GM12875 (cell line): ENCODE results near the gene RABGAP1.

Experiments
- H3K4me3 ChIP-seq: one replicate; pipeline ENCODE4 v1.5.1; 2011; ENCODE audit warnings: low read depth, low read length, control low read depth
- TF ChIP-seq, protein P1 (sequence below): IDR thresholded peaks from 2 replicates; pipeline ENCODE4 v1.5.1; 2011; ENCODE audit warnings: low read depth, mild to moderate bottlenecking, control low read depth, inconsistent platforms, low read length, moderate library complexity, borderline replicate concordance; ENCODE audit not compliant: insufficient read depth

The RABGAP1 gene

GRCh38 chr9:123107639-123108285 is 166.9 kb downstream of the RABGAP1 start:
- TF ChIP-seq, protein P1, sequence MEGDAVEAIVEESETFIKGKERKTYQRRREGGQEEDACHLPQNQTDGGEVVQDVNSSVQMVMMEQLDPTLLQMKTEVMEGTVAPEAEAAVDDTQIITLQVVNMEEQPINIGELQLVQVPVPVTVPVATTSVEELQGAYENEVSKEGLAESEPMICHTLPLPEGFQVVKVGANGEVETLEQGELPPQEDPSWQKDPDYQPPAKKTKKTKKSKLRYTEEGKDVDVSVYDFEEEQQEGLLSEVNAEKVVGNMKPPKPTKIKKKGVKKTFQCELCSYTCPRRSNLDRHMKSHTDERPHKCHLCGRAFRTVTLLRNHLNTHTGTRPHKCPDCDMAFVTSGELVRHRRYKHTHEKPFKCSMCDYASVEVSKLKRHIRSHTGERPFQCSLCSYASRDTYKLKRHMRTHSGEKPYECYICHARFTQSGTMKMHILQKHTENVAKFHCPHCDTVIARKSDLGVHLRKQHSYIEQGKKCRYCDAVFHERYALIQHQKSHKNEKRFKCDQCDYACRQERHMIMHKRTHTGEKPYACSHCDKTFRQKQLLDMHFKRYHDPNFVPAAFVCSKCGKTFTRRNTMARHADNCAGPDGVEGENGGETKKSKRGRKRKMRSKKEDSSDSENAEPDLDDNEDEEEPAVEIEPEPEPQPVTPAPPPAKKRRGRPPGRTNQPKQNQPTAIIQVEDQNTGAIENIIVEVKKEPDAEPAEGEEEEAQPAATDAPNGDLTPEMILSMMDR = 0 out of 2 replicates have a peak, but pooled peaks have one; percentile 1
- no peak overlapping the region for H3K4me3 ChIP-seq

DNA sequence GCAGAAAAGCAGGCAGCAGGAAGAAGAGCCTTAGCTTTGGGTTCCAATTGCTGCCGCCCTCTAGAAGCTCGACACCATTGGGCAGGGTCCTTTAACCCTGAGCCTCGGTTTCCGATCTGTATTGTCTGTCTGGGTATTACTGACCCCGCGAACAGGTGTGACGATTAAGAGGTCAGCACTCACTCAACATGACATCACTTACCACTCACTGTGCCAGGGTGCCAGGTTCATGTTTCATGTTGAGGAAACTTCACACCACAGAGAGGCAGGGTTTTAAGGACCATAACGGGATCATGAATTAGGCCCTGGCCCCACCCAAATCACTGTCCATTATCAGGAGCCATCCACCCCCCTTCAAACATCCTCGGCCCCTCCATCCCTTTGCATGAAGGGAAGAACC is 168.2 kb downstream of the RABGAP1 start:
- H3K4me3 ChIP-seq = no peak overlapping the region
- TF ChIP-seq, protein P1 = no peak

- H3K4me3 ChIP-seq = no peak overlapping the region
- TF ChIP-seq, protein P1 = no peak
Observed at GRCh38 chr9:123109540-123110279, 168.9 kb downstream of the RABGAP1 start.

DNA sequence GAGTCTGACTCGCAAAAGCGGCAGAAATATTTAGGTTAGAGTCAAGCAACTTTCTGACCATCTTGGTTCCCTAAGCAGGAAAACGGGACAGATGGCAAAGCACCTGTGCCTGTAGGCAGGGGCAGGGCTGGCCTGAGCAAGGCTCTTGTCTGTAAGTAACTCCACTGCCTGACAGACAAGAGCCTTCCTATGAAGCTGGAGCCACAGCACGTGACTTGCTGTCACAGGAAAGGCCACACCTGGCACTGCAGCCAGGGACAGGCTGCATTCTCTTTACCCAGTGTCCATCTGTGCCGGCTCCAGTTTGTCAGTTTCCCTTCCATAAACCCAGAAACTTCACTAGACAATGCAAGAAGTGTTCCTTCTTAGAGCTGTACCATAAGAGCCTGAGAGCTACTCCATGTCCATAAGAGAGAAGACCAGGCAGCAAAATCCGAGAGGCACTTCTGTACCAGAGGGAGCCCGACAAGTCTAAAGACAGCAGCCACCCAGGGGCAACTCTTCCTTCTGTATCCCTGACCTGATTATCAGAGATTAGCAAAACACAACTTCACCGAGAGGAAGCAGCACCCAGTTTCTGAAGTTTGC is 170.7 kb downstream of the RABGAP1 start:
- TF ChIP-seq, protein P1 = no peak
- no peak overlapping the region for H3K4me3 ChIP-seq

DNA sequence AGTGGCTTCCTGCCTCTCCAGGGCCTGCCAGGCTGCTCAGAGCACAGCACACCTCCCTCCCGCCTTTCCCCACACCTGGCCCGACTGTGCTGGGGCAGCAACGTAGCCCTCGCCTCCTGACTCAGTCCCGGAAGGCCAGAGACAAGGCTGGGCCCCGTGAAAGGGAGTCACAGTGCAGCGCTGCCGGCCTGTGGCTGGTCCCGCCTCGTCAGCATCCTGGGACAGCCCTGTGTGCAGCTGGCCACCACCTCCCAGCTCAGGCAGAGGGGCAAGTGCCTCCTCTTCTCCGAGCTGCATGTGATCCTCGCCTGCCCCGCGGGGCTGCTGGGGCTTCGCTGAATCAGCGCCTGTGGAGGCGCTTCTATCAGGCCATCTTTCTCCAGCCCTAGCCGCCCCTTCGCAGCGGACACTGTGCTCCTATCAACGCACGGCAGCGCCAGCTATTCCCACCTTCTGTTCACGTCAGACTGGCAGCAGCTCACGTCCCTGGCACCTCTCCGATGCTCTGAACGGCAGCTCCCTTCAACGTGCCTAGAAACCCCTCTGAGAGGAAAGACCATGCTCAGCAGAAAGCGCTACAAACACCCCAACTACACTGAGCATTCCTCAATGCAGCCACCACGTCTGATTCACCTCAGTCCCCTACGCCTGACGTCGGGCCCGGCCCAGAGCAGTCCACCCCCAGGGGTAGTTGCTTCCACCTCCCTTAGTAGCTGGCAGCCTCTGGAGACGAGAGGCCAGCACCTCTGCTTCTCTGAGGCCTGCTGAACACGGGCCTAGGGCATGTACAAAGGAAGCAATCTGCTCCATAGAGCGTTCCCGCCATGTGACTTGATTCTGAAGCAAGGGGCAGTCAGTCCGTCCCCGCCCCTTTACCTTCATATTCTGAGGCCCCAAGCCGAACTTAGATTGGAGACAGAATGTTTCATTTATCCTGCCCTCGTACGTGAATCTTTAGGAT is 171.5 kb downstream of the RABGAP1 start:
- TF ChIP-seq, protein P1 = no peak
- H3K4me3 ChIP-seq = no peak overlapping the region

DNA sequence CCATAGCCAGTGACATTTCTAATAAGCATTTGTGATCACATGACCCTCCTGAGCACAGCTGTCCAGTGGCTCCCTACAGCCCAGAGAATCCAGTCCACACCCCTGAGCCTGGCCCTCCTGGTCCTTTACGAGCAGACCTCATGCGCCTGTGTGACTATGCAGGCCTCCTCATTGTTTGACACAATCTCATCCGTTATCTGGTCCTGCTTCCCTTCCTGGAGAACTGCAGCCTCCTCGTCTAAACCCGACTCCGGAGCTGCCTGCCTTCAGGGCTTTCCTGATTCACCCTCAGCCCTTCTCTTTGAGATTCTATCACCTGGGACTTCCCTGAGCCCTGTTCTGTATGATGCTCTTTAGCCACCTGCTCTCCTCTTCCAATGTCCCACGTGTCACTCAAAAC is 172.4 kb downstream of the RABGAP1 start:
- TF ChIP-seq, protein P1 = no peak
- no peak overlapping the region for H3K4me3 ChIP-seq
